Ureter (tissue), 1 donor: ENCODE measurements around the gene PPL. TPM values are rescaled to one million over a fixed set of nuclear protein-coding genes. Genes with fewer than 3 reads are reported as not detected.
"Not testable (repeated sequence)": the region's sequence is repeated elsewhere in the genome, so short reads cannot be mapped to it uniquely, and the experiment has no call there.

Source experiments
- DNase-seq: peaks from one replicate; pipeline ENCODE4 v3.0.0-alpha.2; 2020; ENCODE audit warnings: low spot score
- total RNA-seq: library from RNA; stranded (reverse); gene quantifications from one replicate; pipeline ENCODE4 v1.2.4, GENCODE V29; 2023
- donor health status: DM: yes; HTN: yes; CAD: no.

The PPL gene
- total RNA-seq, 1 donor from 2014 or later = 108 TPM

DNA sequence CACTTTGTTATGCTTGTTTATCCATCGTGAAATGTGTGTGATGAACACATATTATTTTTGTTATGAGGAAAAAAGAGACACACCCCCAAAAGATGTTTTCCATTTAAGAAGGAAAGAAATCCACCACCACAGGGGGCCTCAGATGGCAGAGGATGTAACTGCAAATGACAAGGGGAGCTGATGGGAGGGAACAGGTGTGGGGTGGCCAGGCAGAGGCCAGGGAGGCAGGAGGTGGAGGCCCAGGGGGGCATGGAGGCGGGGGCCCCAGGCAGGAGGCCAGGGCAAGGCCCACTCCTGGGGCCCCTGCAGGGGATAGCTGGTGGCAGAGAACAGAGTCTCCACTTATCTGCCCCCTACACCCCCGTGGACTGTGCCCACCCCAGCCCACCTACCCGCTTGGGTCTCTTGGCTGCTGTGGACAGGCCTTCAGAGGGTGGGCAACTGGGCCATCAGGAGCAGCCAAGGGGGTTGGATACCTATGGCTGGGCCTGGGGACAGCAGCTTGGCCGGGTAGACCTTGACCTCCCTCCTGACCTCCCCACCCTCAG lies 28.0 kb downstream of the PPL start:
- no peak for DNase-seq

DNA sequence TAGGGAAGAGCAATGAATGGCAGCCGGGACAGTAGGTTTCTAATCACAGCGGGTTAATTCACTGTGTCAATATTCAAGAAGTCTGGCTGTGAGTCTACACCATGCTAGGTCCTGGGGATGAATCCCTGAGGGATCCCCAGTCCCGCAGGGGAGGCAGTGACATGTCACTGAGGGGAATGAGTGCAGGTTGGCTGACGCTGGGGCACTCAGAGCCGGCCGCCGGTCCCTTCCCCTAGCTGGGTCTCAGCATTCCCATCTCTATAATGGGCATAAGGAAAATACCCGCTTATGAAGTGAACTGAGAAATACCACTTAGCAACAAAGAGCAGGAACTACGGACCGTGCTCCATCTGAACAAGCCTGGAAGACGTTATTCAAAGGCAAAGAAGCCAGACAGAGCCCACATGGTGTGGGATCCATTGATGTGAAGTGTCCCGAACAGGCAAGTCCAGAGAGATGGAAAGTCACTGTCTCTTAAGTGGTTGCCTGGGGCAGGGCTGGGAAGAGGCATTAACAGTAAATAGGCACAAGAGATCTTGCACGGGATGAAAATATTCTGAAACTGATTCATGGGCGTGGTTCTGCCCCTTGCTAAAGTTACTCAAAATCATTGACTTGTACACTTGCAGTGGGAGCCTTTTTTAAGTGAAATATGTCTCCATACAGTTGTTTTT lies 31.9 kb downstream of the PPL start:
- DNase-seq = no peak

DNA sequence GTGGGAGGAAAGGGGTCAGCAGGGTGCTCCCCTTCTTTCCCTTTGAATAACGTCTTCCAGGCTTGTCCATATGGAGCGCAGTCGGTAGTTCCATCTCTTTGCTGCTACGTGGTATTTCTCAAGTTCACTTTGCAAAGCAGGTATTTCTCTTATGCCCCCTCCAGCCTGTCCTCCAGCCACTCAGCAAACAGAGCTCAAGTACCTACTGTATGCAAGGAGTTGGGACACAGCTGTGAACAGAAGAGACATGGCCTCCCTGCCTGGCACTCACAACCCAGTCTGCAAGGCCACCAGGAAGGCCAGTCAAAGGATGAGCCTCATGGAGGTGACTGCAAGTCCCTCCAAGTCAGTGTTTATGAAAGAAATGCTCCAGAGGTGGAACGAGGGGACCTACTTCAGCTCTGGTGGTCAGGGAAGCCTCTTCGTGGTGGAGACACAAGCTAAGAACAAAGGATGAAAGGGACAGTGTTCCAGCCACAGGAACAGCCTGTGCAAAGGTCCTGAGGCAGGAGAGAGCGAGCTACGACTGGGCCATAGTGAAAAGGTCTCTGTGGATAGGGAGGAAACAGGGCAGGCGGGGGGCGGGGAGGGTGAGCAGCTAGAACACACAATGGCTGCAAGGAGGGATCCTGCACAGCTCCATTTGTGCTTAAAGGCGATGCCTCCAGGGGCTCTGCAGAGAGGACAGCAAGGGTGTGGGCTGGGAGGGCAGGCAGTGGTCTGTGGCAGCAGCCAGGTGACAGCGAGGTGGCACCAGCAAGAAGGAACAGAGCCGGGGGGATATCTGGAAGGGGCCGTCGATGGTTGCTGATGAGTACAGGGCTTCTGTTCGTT lies 32.6 kb downstream of the PPL start:
- no peak for DNase-seq

DNA sequence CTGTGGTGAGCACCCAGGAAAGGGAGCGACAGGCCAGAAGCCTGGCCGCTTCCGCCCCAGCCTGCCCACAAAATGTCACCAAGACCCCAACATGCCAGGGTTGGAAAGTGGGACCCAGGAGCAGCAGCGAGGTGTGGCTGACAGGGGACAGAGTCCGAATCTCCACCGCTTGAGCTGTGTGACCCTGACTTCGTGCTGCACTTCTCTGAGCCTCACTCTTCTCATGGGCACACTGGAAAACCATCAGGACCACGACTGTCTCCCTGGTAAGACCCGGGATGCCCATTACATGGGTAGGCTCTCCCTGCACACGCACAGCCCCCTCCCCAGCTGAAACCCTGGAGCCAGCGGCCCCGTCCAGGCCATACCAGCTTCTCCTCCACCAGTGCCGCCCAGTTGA lies 34.9 kb downstream of the PPL start:
- no peak for DNase-seq

DNA sequence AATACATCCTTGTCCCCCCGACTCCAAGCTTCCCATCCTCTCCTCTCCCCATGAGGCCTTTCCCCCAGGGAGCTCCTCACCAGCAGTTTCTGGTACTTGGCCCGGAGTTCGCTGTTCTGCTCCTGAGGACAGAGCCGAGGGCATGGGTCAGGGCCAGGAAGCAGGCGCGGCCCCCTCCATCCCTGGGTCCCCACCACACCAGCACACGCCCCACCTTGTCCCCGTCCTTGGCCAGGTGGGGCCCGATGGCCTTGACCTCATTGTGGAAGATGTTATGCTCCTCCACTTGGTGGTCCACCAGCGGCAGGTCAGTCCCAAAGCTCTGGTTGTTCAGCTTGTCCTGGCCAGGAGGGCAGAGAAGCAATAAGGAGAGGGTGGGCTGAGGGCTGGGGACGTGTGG lies 36.2 kb downstream of the PPL start:
- no peak for DNase-seq

DNA sequence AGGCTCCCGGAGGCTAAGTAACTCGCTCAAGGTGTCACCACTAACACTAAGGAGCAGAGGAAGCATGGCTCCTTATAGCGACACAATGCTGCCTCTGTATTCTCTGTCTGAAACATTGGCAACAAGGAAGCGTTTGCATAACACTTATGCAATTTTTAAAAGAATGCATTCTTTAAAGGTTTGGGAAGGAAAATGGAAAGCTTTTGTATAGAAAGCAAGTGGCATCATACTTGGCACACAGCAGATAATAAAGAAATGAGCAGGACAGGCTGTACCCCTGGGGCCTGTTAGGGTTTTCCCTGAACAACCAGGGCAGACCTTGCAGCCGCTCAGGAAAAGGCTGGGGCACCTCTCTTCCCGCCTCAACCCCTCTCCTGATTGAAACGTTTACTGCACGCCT lies 36.9 kb downstream of the PPL start:
- no peak for DNase-seq

DNA sequence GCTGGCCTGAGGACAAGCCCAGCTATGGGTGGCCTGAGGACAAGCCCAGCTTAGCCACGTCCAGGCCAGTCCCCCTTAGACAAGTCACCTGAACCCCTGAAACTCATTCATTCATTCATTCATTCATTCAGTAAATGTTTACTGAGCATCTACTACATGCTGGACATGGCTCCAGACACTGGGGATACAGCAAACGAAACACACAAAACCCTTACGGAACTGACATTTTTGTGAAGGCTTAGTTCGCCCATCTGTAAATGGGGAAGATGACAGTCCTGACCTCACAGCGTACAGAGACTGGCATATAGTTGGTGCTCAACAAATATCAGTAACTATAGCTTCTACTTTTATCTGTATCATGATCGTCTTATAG lies 37.5 kb downstream of the PPL start:
- DNase-seq = no peak

DNA sequence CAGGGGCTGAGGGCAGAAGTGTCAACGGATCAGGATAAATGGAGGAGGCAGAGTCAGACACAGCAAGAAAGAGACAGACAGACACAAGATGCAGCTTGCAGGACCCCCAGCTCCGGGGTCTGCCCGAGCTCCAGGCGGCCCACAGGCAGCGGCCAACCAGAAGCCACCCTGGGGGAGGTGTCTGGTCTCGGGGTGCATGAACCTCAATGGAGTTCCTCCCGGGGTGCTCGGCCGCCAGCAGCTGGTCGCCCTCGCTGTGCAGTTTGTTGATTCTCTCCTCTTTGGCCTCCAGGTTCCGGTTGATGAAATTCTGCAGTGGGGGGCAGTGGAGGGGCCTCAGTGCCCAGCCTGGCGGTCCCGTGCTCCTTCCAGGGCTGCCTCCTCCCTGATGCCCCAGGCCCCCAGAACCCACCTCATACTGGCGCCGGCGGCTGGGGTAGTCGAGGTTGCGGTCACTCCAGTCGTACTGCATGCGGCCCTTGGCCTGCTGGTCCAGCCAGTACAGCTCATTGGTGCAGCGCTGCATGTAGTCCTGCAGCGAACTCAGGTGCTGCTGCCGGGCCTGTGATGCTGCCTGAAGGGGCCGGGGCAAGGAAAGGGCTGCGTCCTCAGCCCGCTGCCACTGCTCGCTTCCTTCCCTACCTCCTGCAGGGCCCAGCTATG lies 38.0 kb downstream of the PPL start:
- no peak for DNase-seq

DNA sequence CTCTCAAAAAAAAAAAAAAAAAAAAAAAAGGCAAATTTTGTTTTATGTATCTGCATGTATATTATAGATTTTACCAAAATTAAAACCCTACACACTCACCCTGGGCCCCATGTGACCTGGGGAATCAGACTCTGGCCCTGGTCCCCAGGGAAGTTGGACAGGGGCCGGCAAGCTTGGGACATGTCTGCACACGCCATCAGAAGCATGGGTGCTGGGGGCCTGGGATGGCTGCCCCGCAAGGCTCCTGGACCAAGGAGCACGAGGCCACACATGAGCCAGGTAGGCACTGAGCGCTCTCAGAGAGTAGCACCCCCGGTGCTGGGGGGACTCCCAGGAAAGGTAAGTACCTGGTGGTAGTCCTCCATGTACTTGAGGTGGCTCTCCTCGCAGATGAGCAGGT lies 39.6 kb downstream of the PPL start:
- no peak for DNase-seq

DNA sequence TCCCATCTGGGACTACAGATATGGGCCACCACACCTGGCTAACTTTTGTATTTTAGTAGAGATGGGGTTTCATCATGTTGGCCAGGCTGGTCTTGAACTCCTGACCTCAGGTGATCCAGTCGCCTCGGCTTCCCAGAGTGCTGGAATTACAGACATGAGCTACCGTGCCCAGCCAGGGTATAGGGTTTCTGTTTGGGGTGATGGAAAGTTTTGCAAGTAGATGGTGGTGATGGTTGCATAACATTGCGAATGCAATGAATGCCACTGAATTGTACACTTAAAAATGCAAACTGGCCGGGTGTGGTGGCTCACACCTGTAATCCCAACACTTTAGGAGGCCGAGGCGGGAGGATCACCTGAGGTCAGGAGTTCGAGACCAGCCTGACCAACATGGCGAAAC lies 40.2 kb downstream of the PPL start:
- not testable (repeated sequence) for DNase-seq

DNA sequence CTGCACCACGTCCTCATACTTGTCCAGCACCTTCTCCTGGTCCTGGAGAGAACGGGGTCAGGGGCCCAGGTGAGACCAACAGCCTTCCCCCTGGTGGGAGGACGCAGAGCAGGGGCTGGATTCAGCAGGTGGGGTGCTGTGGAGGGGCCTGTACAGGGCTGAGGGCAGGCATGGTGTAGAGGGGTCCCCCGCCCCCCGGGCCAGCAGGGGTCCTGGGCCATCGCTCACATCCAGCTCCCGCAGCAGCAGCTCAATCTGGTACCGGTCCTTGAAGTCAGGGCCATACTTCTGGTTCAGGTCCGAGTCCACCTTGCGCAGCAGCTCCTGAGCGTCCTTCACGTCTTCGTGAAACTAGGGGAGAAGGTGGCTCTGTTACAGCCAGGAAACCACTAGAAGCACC lies 41.6 kb downstream of the PPL start:
- DNase-seq = no peak

DNA sequence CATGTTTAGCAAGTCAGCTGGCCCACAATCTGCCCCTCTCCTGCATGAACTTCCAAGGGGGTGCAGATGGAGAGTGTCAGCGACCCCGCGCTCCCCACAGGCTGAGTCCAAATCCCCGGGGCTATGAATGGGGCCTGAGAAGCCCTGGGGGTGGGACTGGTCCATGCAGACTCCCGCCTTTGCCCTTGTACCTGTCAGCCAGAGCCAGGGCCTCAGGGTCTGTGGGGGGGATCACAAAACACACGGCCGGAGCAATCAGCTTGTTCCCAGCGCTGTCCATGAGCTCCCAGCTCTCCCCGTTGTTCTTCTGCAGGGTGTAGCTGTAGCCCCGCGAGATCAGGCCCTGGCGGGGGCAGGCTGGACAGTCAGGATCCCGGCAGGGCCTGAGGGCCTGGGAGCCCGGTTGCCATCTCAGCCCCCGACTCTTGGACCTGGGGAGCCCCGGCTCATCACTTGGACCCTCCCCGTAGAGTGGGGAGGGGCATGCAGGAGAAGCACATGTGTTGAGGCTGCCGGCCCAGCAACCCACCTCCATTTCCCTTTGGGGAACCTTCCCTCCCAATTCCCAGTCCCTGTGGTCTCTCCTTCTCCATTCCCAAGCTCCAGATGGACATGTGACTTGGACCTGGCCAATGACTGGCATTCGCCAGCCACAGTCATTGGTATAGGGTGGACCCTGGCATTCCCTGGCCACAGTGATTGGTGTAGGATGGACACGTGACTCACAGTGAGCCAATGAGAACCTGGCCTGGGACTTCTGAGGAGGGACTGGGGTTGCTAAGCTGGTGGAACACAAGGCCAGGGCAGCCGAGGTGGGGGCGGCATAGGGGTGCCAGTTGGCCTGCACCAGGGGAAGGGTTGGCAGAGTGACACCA lies 42.4 kb downstream of the PPL start:
- DNase-seq = no peak

DNA sequence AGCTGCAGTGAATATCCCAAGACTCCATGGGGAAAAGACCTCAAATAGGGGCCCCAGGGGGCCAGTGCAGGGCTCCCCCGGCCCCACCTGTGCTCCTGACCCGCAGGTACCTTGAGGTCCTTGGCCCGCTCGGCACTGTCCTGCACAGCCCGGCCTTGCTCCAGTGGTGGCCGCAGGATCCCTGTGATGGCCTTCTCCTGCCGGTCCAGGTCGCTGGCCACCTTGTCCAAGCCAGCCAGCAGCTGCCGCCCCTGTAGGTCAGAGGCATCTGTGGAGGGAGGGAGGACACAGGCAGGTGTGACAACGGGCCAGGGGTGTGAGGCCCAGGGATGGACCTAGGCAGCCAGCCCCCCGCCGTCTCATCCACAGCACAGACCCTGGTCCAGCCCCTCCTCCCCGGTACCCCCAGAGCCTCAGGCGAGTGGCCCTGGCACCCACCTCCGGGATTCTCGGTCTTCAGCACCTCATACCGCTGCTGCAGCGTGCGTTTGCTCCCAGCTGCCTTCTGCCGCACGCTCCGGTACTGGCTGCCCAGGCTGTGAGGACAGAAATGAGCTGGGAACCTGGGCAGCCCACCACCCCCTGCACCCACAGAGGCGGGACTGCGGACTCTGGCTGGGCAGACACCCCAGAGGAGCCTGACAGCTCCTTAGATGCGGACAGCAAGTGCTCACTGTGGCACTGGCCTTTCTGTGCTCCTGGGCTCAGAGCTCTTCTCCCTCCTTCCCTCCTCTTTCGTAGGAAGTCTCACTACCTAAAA lies 43.7 kb downstream of the PPL start:
- DNase-seq = no peak

DNA sequence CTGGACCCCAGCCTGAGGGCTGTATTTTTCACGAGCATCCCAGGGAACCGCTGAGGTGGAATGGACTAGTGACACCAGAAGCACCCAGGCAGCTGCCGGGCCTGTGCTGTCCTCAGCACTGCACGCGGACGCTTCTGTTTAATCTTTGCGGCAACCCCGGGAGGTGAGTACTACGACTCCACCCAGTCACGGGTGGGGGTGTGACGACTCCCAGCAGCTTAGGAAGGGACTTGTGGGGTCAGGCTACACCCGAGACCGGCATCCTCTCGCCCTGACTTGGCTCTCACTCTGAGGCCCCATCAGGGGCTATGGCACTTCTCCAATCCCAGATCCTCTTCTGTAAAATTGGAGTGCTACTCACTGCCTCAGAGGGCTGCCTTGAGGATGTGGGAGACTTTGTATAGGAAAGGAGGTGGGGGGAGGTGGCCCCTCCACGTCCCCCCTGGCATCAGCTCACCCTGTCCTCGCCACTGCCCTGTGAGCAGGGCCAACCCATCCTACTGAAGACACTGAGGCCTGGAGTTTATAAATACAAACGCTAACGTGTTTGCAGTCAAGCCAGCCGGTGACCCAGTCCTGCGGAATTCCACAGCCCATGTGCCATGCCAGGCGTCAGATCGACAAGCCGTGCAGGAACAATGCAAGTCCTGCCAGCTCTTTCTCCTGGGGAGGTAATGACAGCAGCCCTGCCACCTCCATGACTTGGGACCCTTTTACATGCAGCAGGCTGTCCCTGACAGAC lies 44.4 kb downstream of the PPL start:
- DNase-seq = no peak

DNA sequence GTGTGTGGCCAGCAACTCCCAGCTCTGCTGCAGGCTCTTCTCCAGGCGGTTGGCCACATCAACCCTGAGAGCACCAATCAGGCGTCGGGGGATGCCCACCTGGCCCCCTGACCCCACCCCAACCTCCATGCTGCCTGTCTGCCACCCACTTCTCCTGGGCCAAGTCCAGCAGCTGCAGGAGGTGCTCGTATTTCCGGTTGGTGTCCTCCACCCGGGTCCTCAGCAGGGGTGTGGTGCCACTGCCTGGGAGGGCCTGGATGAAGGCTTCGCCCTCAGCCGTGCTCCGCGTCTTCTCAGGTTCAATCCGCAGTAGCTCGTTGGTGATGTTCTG lies 45.1 kb downstream of the PPL start:
- DNase-seq = no peak

DNA sequence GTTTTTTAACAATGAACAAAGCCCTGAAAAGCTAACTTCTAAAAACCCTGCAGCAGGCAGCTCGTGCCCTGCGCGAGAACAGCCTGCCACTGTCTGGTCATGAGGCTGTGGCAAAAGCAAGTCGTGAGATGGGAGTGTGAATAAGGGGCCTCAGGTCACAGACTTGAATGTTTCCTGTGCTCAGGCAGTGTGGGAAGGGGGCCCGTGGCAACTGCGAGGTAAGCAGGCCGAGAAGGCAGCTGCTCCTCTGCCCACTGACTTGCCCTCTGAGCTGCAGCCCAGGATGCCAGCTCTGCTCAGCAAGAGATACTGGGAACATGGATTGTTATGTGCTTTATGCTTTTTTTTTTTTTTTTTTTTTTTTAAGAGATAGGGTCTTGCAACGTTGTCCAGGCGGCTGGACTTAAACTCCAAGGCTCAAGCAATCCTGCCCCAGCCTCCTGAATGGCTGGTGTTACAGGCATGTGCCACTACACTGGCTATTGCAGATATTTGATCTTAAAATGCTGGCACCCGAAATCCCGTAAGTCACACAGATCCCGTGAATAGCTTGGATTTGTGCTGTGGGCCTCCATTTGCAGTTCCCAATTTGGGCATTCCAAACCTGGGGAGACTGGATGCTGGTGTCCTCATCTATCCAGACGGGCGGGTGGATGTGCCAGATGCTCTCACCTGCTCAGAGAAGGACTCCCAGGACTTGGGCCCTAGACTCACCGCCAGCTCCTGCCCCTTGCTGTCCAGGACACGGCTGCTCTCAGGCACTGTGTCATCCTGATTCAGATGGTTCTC lies 45.7 kb downstream of the PPL start:
- DNase-seq = no peak

DNA sequence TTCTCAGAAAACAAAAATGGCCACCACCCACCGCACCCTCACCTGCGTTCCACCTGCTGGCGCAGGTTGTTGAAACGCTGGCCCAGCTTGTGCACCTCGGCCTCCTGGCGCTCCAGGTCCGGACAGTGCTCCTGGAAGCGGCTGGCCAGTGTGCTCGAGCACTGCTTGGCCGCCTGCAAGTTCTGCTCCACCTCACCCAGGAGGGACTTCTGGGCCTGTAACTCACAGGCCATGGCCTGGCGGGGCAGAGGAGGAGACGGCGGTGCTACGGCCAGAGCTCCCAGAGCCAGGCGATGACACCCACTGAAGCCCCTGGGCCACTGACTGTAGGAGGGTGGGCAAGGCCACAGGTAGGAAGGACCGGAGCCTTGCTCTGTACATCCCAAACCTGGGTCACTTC lies 46.3 kb downstream of the PPL start:
- no peak for DNase-seq

DNA sequence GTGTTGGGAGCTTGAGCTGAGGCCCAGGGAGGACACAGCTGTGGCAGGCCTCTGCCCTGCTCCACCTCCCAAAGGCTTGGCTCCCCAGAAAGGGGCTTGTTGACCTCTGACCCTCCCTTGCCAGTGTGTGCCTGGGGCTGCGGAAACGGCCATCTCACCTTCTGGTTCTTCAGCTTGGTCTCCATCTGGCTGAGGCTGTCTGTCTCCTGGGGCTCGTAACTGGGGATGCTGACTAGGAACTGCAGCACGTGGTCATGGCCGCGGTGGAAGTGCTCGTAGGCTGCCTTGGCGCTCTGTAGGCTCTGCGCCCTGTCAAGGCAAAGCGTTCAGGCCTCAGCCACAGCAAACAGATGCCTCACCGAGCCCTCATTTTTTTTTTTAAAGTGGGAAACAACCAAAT lies 46.9 kb downstream of the PPL start:
- no peak for DNase-seq

DNA sequence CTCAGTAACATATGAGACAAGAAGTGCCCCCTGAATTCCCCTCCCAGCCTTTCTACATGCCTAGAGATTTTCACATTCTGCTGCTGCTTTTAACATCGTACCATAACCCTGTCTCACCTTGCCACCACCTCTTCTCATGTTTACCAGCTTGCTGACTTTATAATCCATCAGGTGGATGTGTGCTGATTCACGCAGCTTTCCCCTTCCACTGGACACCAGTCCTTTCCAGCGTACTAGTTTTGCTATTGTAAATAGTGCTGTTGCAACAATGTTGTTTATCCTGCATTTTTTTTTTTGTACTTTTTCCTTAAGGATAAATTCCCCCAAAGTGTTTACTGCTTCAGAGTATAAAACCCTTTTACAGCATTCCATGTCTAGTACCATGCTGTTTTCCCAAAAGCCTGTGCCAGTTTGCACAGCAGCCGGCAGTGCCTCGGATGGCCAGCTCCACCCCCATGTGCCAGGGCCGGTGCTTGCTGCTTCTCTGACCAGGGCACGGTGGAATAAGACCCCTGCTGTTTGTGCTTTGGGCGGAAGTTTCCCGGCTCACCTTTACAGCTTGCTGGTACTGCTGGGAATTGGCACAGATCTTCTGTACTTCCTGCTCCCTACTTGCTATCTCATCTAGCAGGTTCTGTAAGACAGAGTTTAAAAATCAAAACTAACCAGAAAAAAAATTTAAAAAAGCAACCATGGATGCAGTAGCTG lies 48.4 kb downstream of the PPL start:
- DNase-seq = no peak
